ENCODE data around the gene RFK. TPM values are rescaled to one million over a fixed set of nuclear protein-coding genes. Genes with fewer than 3 reads are reported as not detected.

RFK gene
- total RNA-seq, 1 experiment from 2014 or later: 12.4 TPM

DNA sequence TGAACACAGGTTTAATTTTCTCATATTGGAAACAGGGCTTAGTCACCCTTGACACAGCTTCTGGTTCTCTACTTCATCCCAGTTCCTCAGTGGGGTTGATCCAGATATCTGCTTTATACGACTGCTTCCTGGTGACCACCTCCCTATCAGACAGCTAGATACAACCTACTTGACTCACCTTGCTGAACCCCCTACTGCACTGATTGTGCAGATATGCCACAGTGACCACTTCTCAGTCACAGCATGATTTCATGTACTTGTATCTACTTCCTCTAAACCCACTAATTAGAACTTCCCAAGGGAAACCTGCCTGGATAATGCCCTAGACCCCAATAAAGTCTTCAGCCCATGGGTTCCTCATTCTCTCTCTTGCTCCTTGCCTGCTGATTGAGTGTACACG is 18.4 kb upstream of the RFK start:
- peaks cover 5% of the 10 kb centered on the region for H3K4me1 Mint-ChIP-seq (ENCODE audit: low read depth, unreplicated experiment)
- POLR2A ChIA-PET: no interaction called here

DNA sequence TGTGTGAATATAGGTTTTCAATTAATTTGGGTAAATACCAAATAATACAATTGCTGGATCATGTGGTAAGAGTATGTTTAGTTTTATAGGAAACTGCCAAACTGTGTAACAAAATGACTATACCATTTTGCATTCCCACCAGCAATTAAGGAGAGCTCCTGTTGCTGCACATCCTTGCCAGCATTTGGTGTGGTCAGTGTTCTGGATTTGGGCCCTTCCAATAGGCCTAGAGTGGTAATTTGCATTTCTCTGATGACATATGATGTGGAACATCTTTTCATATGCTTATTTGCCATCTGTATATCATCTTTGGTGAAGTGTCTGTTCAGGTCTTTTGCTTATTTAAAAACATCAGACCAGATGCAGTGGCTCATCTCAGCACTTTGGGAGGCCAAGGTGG is 11.6 kb upstream of the RFK start:
- H3K4me1 ChIP-seq: no peaks in the 10 kb centered on the region
- no peaks in the 10 kb centered on the region for H3K4me1 Mint-ChIP-seq (ENCODE audit: low read depth, unreplicated experiment)
- BruUV-seq (replicated peaks): no TSS peak
- ChIA-PET CTCF (no interaction called here), POLR2A (no interaction called here)
- H3K4me3 ChIP-seq (ENCODE audit: low read depth, low read length): no peak overlapping the region
- intact Hi-C loops (cut with micrococcal nuclease; ENCODE audit: unreplicated experiment): no loop called here
- no peaks in the 10 kb centered on the region for H3K36me3 Mint-ChIP-seq (ENCODE audit: insufficient read depth, unreplicated experiment)
- TF ChIP-seq, protein P1, sequence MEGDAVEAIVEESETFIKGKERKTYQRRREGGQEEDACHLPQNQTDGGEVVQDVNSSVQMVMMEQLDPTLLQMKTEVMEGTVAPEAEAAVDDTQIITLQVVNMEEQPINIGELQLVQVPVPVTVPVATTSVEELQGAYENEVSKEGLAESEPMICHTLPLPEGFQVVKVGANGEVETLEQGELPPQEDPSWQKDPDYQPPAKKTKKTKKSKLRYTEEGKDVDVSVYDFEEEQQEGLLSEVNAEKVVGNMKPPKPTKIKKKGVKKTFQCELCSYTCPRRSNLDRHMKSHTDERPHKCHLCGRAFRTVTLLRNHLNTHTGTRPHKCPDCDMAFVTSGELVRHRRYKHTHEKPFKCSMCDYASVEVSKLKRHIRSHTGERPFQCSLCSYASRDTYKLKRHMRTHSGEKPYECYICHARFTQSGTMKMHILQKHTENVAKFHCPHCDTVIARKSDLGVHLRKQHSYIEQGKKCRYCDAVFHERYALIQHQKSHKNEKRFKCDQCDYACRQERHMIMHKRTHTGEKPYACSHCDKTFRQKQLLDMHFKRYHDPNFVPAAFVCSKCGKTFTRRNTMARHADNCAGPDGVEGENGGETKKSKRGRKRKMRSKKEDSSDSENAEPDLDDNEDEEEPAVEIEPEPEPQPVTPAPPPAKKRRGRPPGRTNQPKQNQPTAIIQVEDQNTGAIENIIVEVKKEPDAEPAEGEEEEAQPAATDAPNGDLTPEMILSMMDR (IDR thresholded peaks at IDR 0.05; ENCODE audit: insufficient read depth in 1 of 2, low read depth in 1 of 2, low read length in 1 of 2, severe bottlenecking in 1 of 2, unreplicated experiment in 1 of 2): no peak
- no peaks in the 10 kb centered on the region for H3K36me3 ChIP-seq (ENCODE audit: control insufficient read depth, insufficient read depth, low read length)
- H3K9me3 ChIP-seq: no peaks in the 10 kb centered on the region
- H3K27ac Mint-ChIP-seq (ENCODE audit: unreplicated experiment): no peak overlapping the region
- no peak overlapping the region for H3K4me3 Mint-ChIP-seq (ENCODE audit: unreplicated experiment)
- H3K27me3 ChIP-seq (replicated peaks; ENCODE audit: control insufficient read depth, insufficient read depth, low read length): no peaks in the 10 kb centered on the region
- no peaks in the 10 kb centered on the region for H3K9me3 Mint-ChIP-seq (ENCODE audit: unreplicated experiment)
- no peak for DNase-seq
- no peaks in the 10 kb centered on the region for H3K27me3 Mint-ChIP-seq (ENCODE audit: insufficient read depth, unreplicated experiment)

More for the DNA sequence above, 18.4 kb upstream of the RFK start:
- Histone ChIP-seq H3K27me3 (replicated peaks; ENCODE audit: control insufficient read depth, insufficient read depth, low read length) (no peaks in the 10 kb centered on the region), H3K36me3 (ENCODE audit: control insufficient read depth, insufficient read depth, low read length) (no peaks in the 10 kb centered on the region), H3K4me3 (ENCODE audit: low read depth, low read length) (no peak overlapping the region), H3K9me3 (no peaks in the 10 kb centered on the region), H3K4me1 (no peaks in the 10 kb centered on the region)
- Mint-ChIP-seq H3K36me3 (ENCODE audit: insufficient read depth, unreplicated experiment) (no peaks in the 10 kb centered on the region), H3K27ac (ENCODE audit: unreplicated experiment) (no peak overlapping the region), H3K9me3 (ENCODE audit: unreplicated experiment) (no peaks in the 10 kb centered on the region), H3K27me3 (ENCODE audit: insufficient read depth, unreplicated experiment) (no peaks in the 10 kb centered on the region), H3K4me3 (ENCODE audit: unreplicated experiment) (no peak overlapping the region)
- no TSS peak for BruUV-seq (replicated peaks)
- DNase-seq: no peak
- CTCF ChIA-PET: no interaction called here
- intact Hi-C loops (cut with micrococcal nuclease; ENCODE audit: unreplicated experiment): no loop called here
- TF ChIP-seq, protein P1 (IDR thresholded peaks at IDR 0.05; ENCODE audit: insufficient read depth in 1 of 2, low read depth in 1 of 2, low read length in 1 of 2, severe bottlenecking in 1 of 2, unreplicated experiment in 1 of 2): no peak

DNA sequence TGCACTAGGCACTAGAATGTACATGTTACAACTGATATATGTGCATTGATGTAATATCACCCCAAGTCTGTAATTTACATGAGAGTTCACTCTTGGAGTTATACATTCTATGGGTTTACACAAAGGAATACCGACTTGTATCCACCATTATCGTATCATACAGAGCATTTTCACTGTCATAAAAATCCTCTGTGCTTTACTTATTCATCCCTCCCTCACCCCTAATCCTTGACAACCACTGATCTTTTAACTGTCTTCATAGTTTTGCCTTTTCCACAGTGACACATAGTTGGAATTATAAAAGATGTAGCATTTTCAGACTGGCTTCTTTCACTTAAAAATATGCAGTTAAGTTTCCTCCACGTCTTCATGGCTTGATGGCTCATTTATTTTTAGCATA is 11.1 kb upstream of the RFK start:
- Mint-ChIP-seq H3K9me3 (ENCODE audit: unreplicated experiment) (no peaks in the 10 kb centered on the region), H3K36me3 (ENCODE audit: insufficient read depth, unreplicated experiment) (no peaks in the 10 kb centered on the region), H3K27me3 (ENCODE audit: insufficient read depth, unreplicated experiment) (no peaks in the 10 kb centered on the region), H3K4me3 (ENCODE audit: unreplicated experiment) (no peak overlapping the region), H3K27ac (ENCODE audit: unreplicated experiment) (no peak overlapping the region), H3K4me1 (ENCODE audit: low read depth, unreplicated experiment) (no peaks in the 10 kb centered on the region)
- BruUV-seq (replicated peaks): no TSS peak
- Histone ChIP-seq H3K9me3 (no peaks in the 10 kb centered on the region), H3K4me3 (ENCODE audit: low read depth, low read length) (no peak overlapping the region), H3K4me1 (no peaks in the 10 kb centered on the region), H3K27me3 (replicated peaks; ENCODE audit: control insufficient read depth, insufficient read depth, low read length) (no peaks in the 10 kb centered on the region), H3K36me3 (ENCODE audit: control insufficient read depth, insufficient read depth, low read length) (no peaks in the 10 kb centered on the region)
- ChIA-PET CTCF (no interaction called here), POLR2A (no interaction called here)
- intact Hi-C loops (cut with micrococcal nuclease; ENCODE audit: unreplicated experiment): no loop called here
- DNase-seq: no peak
- TF ChIP-seq, protein P1 (IDR thresholded peaks at IDR 0.05; ENCODE audit: insufficient read depth in 1 of 2, low read depth in 1 of 2, low read length in 1 of 2, severe bottlenecking in 1 of 2, unreplicated experiment in 1 of 2): no peak

Data from Caco-2 (cell line).